Thoracic aorta (tissue), 2 donors: ENCODE results near the gene KIF26B. TPM values are rescaled to one million over a fixed set of nuclear protein-coding genes. Genes with fewer than 3 reads are reported as not detected.

Experiments
- ATAC-seq: fragments of 150-250 bp; one replicate; pipeline ENCODE4 v1.8.0; 2017; ENCODE audit warnings: low read depth; ENCODE audit not compliant: insufficient number of reproducible peaks, low FRiP score
- DNase-seq: peaks from one replicate; pipeline ENCODE4 v3.0.0-alpha.2; 2020; ENCODE audit warnings: low spot score
- H3K27ac ChIP-seq, 2 donors: fragments of 200-600 bp; sonication (generic); 1 replicate in 1 of 2; 2 replicates in 1 of 2; pipeline ENCODE4 v1.5.1; 2016; ENCODE audit warnings: mild to moderate bottlenecking in 2 of 2, moderate library complexity in 2 of 2
- H3K27me3 ChIP-seq: fragments of 200-600 bp; sonication (generic); replicated peaks from 2 replicates; pipeline ENCODE4 v1.6.0; 2016; ENCODE audit warnings: mild to moderate bottlenecking; ENCODE audit not compliant: insufficient read depth
- H3K36me3 ChIP-seq: fragments of 200-600 bp; sonication (generic); one replicate; pipeline ENCODE4 v1.5.1; 2016
- H3K4me1 ChIP-seq, 2 donors: fragments of 200-600 bp; sonication (generic); 1 replicate in 1 of 2; 2 replicates in 1 of 2; pipeline versions ENCODE4 v1.5.1 to v1.6.0; 2016; ENCODE audit warnings: low read depth in 2 of 2, mild to moderate bottlenecking in 1 of 2; ENCODE audit not compliant: control insufficient read depth in 1 of 2
- H3K4me3 ChIP-seq: fragments of 200-600 bp; sonication (generic); 2 replicates; pipeline ENCODE4 v1.5.1; 2016; ENCODE audit warnings: mild to moderate bottlenecking
- H3K9me3 ChIP-seq: fragments of 200-600 bp; sonication (generic); 2 replicates; pipeline ENCODE4 v1.5.1; 2016
- total RNA-seq, 2 donors: library from RNA; depleted of rRNA; stranded (reverse); fragments of >200 nt; gene quantifications; one replicate each; pipeline versions ENCODE4 v1.1.0 to v1.2.3, GENCODE V29; 2016
- TF ChIP-seq, protein P1 (sequence below): fragments of 200-600 bp; sonication (generic); IDR thresholded peaks from one replicate; pipeline ENCODE4 v1.5.1; 2019; ENCODE audit warnings: antibody characterized with exemption

Gene KIF26B
- total RNA-seq, 2 donors from 2014 or later = 0.14 to 0.41 TPM

DNA sequence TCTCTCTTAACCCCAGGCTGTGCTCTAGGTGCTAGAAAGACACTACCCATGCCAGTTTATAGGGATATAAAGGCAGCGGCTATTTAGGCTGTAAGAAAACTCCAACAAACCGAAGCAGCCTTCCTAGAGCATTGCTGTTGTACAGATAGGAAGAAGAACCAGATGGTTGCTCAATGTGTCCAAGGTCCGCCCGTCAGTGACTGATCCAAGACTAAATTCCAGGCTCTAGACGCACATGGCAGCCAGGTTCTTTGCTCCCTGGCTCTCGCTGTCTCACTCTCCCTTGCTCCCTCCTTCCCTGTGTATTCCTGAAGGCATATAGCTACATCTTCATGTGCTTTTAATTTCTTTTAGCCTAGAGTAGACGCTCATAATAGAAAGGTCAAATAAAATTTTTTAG lies 303.4 kb downstream of the KIF26B start:
- no peaks in the 10 kb centered on the region for H3K36me3 ChIP-seq
- ATAC-seq (no peak), DNase-seq (no peak)
- H3K9me3 ChIP-seq = no peaks in the 10 kb centered on the region
- no peak overlapping the region for H3K27ac ChIP-seq
- no peaks in the 10 kb centered on the region for H3K4me1 ChIP-seq
- H3K4me3 ChIP-seq = no peak overlapping the region
- no peaks in the 10 kb centered on the region for H3K27me3 ChIP-seq
- TF ChIP-seq, protein P1, sequence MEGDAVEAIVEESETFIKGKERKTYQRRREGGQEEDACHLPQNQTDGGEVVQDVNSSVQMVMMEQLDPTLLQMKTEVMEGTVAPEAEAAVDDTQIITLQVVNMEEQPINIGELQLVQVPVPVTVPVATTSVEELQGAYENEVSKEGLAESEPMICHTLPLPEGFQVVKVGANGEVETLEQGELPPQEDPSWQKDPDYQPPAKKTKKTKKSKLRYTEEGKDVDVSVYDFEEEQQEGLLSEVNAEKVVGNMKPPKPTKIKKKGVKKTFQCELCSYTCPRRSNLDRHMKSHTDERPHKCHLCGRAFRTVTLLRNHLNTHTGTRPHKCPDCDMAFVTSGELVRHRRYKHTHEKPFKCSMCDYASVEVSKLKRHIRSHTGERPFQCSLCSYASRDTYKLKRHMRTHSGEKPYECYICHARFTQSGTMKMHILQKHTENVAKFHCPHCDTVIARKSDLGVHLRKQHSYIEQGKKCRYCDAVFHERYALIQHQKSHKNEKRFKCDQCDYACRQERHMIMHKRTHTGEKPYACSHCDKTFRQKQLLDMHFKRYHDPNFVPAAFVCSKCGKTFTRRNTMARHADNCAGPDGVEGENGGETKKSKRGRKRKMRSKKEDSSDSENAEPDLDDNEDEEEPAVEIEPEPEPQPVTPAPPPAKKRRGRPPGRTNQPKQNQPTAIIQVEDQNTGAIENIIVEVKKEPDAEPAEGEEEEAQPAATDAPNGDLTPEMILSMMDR = no peak

DNA sequence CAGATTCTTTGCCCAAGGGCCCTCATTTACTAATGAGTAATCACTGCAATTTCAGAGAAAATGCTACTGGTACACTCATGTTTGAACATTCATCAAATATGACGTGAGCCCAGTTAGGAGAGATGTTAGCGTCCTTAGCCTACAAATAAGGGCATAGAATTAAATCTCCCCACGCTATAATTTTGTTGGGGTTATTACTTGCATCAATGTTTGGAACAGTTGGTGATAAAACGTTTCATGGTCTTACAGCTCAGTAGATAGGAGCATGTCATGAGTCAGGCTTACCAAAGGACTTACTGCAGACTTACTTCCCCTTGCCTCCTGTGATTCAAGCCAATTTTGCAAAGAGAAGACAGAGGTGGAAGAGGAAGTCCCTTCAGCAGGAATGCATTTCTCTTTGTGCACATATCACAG lies 304.0 kb downstream of the KIF26B start:
- Histone ChIP-seq H3K4me1 (no peaks in the 10 kb centered on the region), H3K36me3 (no peaks in the 10 kb centered on the region), H3K27me3 (no peaks in the 10 kb centered on the region), H3K27ac (no peak overlapping the region), H3K4me3 (no peak overlapping the region), H3K9me3 (no peaks in the 10 kb centered on the region)
- ATAC-seq (no peak), DNase-seq (no peak)
- TF ChIP-seq, protein P1 = no peak

DNA sequence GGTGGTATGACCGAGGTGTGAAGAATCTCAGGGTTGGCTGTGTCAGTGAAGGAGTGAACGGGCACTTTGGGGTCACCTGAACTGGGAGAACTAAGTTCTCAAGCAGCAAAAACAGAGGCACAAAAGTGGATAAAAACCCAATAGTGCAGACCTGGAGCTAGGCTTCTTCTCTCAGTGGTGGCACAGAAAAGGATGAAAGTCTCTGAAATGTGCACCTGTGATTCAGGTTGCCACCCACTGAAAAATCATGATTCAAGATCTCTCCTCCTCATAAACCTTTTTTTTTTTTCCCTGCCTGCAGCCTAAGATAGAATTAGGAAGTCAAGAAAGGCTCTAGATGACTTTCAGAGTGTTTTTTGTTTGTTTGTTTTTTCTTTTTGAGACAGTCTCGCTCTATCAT lies 304.8 kb downstream of the KIF26B start:
- DNase-seq (no peak), ATAC-seq (no peak)
- H3K36me3 ChIP-seq = no peaks in the 10 kb centered on the region
- no peaks in the 10 kb centered on the region for H3K4me1 ChIP-seq
- H3K27ac ChIP-seq = no peak overlapping the region
- TF ChIP-seq, protein P1 = no peak
- no peaks in the 10 kb centered on the region for H3K27me3 ChIP-seq
- H3K4me3 ChIP-seq = no peak overlapping the region
- no peaks in the 10 kb centered on the region for H3K9me3 ChIP-seq

DNA sequence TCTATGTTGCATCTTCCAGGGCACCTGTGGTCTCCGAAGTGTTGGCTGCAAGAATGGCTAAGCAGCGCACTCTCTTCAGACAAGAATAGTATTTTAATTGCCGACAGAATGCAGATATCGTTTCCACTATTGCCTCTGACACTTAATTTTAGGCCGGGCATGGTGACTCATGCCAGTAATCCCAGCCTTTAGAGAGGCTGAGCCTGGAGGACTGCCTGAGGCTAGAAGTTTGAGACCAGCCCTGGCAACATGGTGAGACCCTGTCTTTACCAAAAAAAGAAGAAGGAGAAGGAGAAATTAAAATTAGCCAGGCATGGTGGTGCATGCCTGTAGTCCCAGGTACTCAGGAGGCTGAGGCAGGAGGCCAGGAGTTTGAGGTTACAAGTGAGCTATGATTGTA lies 306.9 kb downstream of the KIF26B start:
- Histone ChIP-seq H3K4me3 (no peak overlapping the region), H3K27ac (no peak overlapping the region), H3K27me3 (no peaks in the 10 kb centered on the region), H3K9me3 (no peaks in the 10 kb centered on the region), H3K4me1 (no peaks in the 10 kb centered on the region), H3K36me3 (no peaks in the 10 kb centered on the region)
- no peak for ATAC-seq
- DNase-seq = no peak
- TF ChIP-seq, protein P1 = no peak

DNA sequence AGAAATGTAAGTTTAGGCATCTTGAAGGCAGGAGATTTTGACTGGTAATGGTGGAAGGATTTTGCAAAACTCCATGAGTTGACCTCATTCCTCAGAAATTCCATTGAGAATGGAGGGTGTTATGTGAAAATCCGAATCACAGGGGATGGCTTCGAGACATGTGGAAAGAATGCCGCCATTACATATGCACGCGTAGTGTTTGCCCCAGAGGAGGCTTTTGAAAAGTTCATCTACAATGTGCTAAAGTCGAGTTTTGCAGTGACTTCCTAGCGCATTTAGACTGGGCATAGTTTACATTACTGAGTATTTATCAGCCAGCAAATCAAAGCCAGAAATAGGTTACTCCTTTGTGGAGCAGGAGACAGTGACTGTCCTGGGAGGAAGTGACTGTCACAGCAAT lies 307.4 kb downstream of the KIF26B start:
- Histone ChIP-seq H3K4me3 (no peak overlapping the region), H3K27me3 (no peaks in the 10 kb centered on the region), H3K4me1 (no peaks in the 10 kb centered on the region), H3K9me3 (no peaks in the 10 kb centered on the region), H3K27ac (no peak overlapping the region), H3K36me3 (no peaks in the 10 kb centered on the region)
- no peak for ATAC-seq
- TF ChIP-seq, protein P1 = no peak
- no peak for DNase-seq
